H9 (cell line): Measurements from ENCODE around the gene SRRM3. TPM values are rescaled to one million over a fixed set of nuclear protein-coding genes. Genes with fewer than 3 reads are reported as not detected.

Experiments
- DNase-seq: peaks from one replicate; pipeline ENCODE4 v3.0.0-alpha.2; 2017
- H2AFZ ChIP-seq: one replicate; pipeline ENCODE4 v1.6.1; 2013; ENCODE audit warnings: mild to moderate bottlenecking, low read length, control low read depth, moderate library complexity
- H2AK5ac ChIP-seq: 2 replicates; pipeline ENCODE4 v1.6.1; 2013; ENCODE audit warnings: low read length, control low read depth, mixed read lengths; ENCODE audit not compliant: insufficient read length
- H2BK120ac ChIP-seq: one replicate; pipeline ENCODE4 v1.6.1; 2013; ENCODE audit warnings: low read depth, mild to moderate bottlenecking, low read length, control low read depth, inconsistent platforms; ENCODE audit not compliant: poor library complexity, severe bottlenecking
- H2BK12ac ChIP-seq: 2 replicates; pipeline ENCODE4 v1.6.1; 2013; ENCODE audit warnings: low read length, control low read depth, mixed read lengths, low read depth; ENCODE audit not compliant: insufficient read length
- H2BK15ac ChIP-seq: 2 replicates; pipeline ENCODE4 v1.6.1; 2013; ENCODE audit warnings: low read depth, low read length, control low read depth
- H2BK20ac ChIP-seq: one replicate; pipeline ENCODE4 v1.6.1; 2013; ENCODE audit warnings: low read depth, mild to moderate bottlenecking, low read length, control low read depth, inconsistent platforms; ENCODE audit not compliant: poor library complexity, severe bottlenecking
- H2BK5ac ChIP-seq: 2 replicates; pipeline ENCODE4 v1.6.1; 2013; ENCODE audit warnings: low read length, control low read depth, mixed read lengths; ENCODE audit not compliant: insufficient read length
- H3K14ac ChIP-seq: 2 replicates; pipeline ENCODE4 v1.6.1; 2013; ENCODE audit warnings: low read length, control low read depth; ENCODE audit not compliant: insufficient read depth
- H3K18ac ChIP-seq: 2 replicates; pipeline ENCODE4 v1.6.1; 2013; ENCODE audit warnings: low read depth, mild to moderate bottlenecking, mixed read lengths, low read length, control low read depth; ENCODE audit not compliant: insufficient read length
- H3K23ac ChIP-seq: 2 replicates; pipeline ENCODE4 v1.6.1; 2013; ENCODE audit warnings: low read length, control low read depth, mixed read lengths, low read depth; ENCODE audit not compliant: insufficient read length
- H3K23me2 ChIP-seq: 2 replicates; pipeline ENCODE4 v1.6.1; 2013; ENCODE audit warnings: low read depth, mild to moderate bottlenecking, mixed read lengths, low read length, control low read depth; ENCODE audit not compliant: insufficient read length, poor library complexity, severe bottlenecking
- H3K27ac ChIP-seq: 2 replicates; pipeline ENCODE4 v1.5.1; 2013; ENCODE audit warnings: low read length, control low read depth, mixed read lengths, low read depth; ENCODE audit not compliant: insufficient read length
- H3K27me3 ChIP-seq: 2 replicates; pipeline ENCODE4 v1.6.1; 2013; ENCODE audit warnings: low read length, control low read depth, inconsistent platforms; ENCODE audit not compliant: insufficient read depth
- H3K4ac ChIP-seq: 2 replicates; pipeline ENCODE4 v1.6.1; 2013; ENCODE audit warnings: low read depth, mild to moderate bottlenecking, control low read depth, inconsistent platforms, low read length, moderate library complexity
- H3K4me1 ChIP-seq: 2 replicates; pipeline ENCODE4 v1.6.1; 2013; ENCODE audit warnings: low read length, control low read depth, inconsistent platforms; ENCODE audit not compliant: insufficient read depth
- H3K4me2 ChIP-seq: 2 replicates; pipeline ENCODE4 v1.6.1; 2013; ENCODE audit warnings: low read length, control low read depth, mixed read lengths; ENCODE audit not compliant: insufficient read length, insufficient read depth
- H3K56ac ChIP-seq: 2 replicates; pipeline ENCODE4 v1.6.1; 2013; ENCODE audit warnings: low read depth, mild to moderate bottlenecking, mixed read lengths, low read length, control low read depth; ENCODE audit not compliant: insufficient read length
- H3K79me1 ChIP-seq: 2 replicates; pipeline ENCODE4 v1.6.1; 2013; ENCODE audit warnings: low read depth, mild to moderate bottlenecking, moderate library complexity, low read length, control low read depth, inconsistent platforms; ENCODE audit not compliant: insufficient read depth, poor library complexity, severe bottlenecking
- H3K79me2 ChIP-seq: 2 replicates; pipeline ENCODE4 v1.6.1; 2013; ENCODE audit warnings: low read length, control low read depth, inconsistent platforms; ENCODE audit not compliant: insufficient read depth
- H3K9ac ChIP-seq: 2 replicates; pipeline ENCODE4 v1.6.1; 2013; ENCODE audit warnings: low read length, control low read depth, mixed read lengths; ENCODE audit not compliant: insufficient read length; ENCODE audit errors: extremely low read depth
- H3K9me3 ChIP-seq: one replicate; pipeline ENCODE4 v1.6.1; 2013; ENCODE audit warnings: low read depth, low read length, inconsistent platforms; ENCODE audit not compliant: control insufficient read depth
- H3T11ph ChIP-seq: one replicate; pipeline ENCODE4 v1.6.1; 2013; ENCODE audit warnings: mild to moderate bottlenecking, low read length, control low read depth, inconsistent platforms
- H4K20me1 ChIP-seq: one replicate; pipeline ENCODE4 v1.6.1; 2013; ENCODE audit not compliant: control insufficient read depth, insufficient read length, insufficient read depth
- H4K5ac ChIP-seq: 2 replicates; pipeline ENCODE4 v1.6.1; 2013; ENCODE audit warnings: low read depth, mild to moderate bottlenecking, mixed read lengths, low read length, control low read depth; ENCODE audit not compliant: insufficient read length
- H4K8ac ChIP-seq: replicated peaks from 2 replicates; pipeline ENCODE4 v1.6.1; 2013; ENCODE audit warnings: low read length, control low read depth, mixed read lengths, low read depth; ENCODE audit not compliant: insufficient read length
- H4K91ac ChIP-seq: 2 replicates; pipeline ENCODE4 v1.6.1; 2013; ENCODE audit warnings: low read depth, mild to moderate bottlenecking, moderate library complexity, mixed read lengths, low read length, control low read depth; ENCODE audit not compliant: insufficient read length
- H3K27ac Mint-ChIP-seq, 3 experiments: 2 replicates in 2 of 3; 3 replicates in 1 of 3; pipeline ENCODE4 v1.8.0; 2020 to 2021; ENCODE audit warnings: mixed read lengths in 3 of 3, mild to moderate bottlenecking in 1 of 3, moderate library complexity in 1 of 3
- H3K27me3 Mint-ChIP-seq: 2 replicates; pipeline ENCODE4 v1.8.0; 2021; ENCODE audit warnings: low read depth, mild to moderate bottlenecking, moderate library complexity, mixed read lengths
- H3K36me3 Mint-ChIP-seq, 3 experiments: 2 replicates in 2 of 3; 3 replicates in 1 of 3; pipeline ENCODE4 v1.8.0; 2020 to 2021; ENCODE audit warnings: low read depth in 3 of 3, mixed read lengths in 3 of 3; ENCODE audit not compliant: insufficient read depth in 1 of 3
- H3K4me1 Mint-ChIP-seq, 2 experiments: 2 replicates each; pipeline ENCODE4 v1.8.0; 2020; ENCODE audit warnings: mixed read lengths in 2 of 2
- H3K4me3 Mint-ChIP-seq, 2 experiments: 2 replicates in 1 of 2; 3 replicates in 1 of 2; pipeline ENCODE4 v1.8.0; 2020 to 2021; ENCODE audit warnings: mild to moderate bottlenecking in 2 of 2, mixed read lengths in 2 of 2, moderate library complexity in 1 of 2
- H3K9me3 Mint-ChIP-seq, 2 experiments: 2 replicates in 1 of 2; 3 replicates in 1 of 2; pipeline ENCODE4 v1.8.0; 2020; ENCODE audit warnings: mild to moderate bottlenecking in 2 of 2, mixed read lengths in 2 of 2, moderate library complexity in 1 of 2
- WGBS: extraction: QIAGEN DNeasy Blood & Tissue Kit; methylation state at CpG from one replicate; pipeline ENCODE4 v1.1.7; 2013; ENCODE audit warnings: missing lambda C conversion rate, low lambda C conversion rate, mixed read lengths; ENCODE audit not compliant: insufficient read length; ENCODE audit errors: extremely low coverage; 5-methylcytosine and 5-hydroxymethylcytosine counted together
- total RNA-seq: library from RNA; stranded (reverse); gene quantifications from 2 replicates; pipeline ENCODE4 v1.2.1, GENCODE V29; 2021
- TF ChIP-seq, protein P1 (sequence below): fragments of 200-600 bp; sonication (generic); conservative IDR thresholded peaks from 3 replicates; pipeline ENCODE4 v1.8.0; 2021; ENCODE audit warnings: antibody characterized with exemption, mild to moderate bottlenecking

The SRRM3 gene
- total RNA-seq, 1 experiment from 2014 or later, result 11.0 TPM

GRCh38 chr7:76246804-76247389, 45.2 kb downstream of the SRRM3 start:
- Histone ChIP-seq H2BK5ac (no peak overlapping the region), H4K5ac (no peak overlapping the region), H3K4ac (no peak overlapping the region), H2AFZ (no peak overlapping the region), H3K9ac (no peak overlapping the region), H3K23me2 (no peaks in the 10 kb centered on the region), H3K23ac (no peak overlapping the region), H3K18ac (no peak overlapping the region), H4K8ac (no peak overlapping the region), H2BK12ac (no peak overlapping the region), H2AK5ac (no peak overlapping the region), H3K4me2 (no peak overlapping the region), H2BK15ac (no peak overlapping the region), H2BK120ac (no peak overlapping the region), H4K91ac (no peak overlapping the region), H3K56ac (no peak overlapping the region), H3K14ac (no peak overlapping the region), H3K27me3 (no peaks in the 10 kb centered on the region), H3K79me1 (no peaks in the 10 kb centered on the region), H2BK20ac (no peak overlapping the region), H3K9me3 (no peaks in the 10 kb centered on the region), H4K20me1 (no peaks in the 10 kb centered on the region), H3K4me1 (peaks cover 2% of the 10 kb centered on the region; the same call in 1 of the 2 replicates), H3T11ph (no peak overlapping the region), H3K27ac (no peak overlapping the region), H3K79me2 (no peaks in the 10 kb centered on the region)
- WGBS, result no CpG with 5 or more reads among the region's 5 CpGs
- Mint-ChIP-seq H3K4me1 (peaks cover 15 to 21% of the 10 kb centered on the region in 2 experiments), H3K27me3 (no peaks in the 10 kb centered on the region; the same call in 1 of the 2 replicates), H3K9me3 (peaks cover 8 to 9% of the 10 kb centered on the region in 2 experiments), H3K27ac (peak overlapping the region in 1 of 3 experiments; percentile 52; a peak in 1 of 7 replicates), H3K4me3 (no peak overlapping the region), H3K36me3 (peaks cover 1 to 20% (median 5%) of the 10 kb centered on the region in 3 experiments)
- TF ChIP-seq, protein P1, sequence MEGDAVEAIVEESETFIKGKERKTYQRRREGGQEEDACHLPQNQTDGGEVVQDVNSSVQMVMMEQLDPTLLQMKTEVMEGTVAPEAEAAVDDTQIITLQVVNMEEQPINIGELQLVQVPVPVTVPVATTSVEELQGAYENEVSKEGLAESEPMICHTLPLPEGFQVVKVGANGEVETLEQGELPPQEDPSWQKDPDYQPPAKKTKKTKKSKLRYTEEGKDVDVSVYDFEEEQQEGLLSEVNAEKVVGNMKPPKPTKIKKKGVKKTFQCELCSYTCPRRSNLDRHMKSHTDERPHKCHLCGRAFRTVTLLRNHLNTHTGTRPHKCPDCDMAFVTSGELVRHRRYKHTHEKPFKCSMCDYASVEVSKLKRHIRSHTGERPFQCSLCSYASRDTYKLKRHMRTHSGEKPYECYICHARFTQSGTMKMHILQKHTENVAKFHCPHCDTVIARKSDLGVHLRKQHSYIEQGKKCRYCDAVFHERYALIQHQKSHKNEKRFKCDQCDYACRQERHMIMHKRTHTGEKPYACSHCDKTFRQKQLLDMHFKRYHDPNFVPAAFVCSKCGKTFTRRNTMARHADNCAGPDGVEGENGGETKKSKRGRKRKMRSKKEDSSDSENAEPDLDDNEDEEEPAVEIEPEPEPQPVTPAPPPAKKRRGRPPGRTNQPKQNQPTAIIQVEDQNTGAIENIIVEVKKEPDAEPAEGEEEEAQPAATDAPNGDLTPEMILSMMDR, result no peak
- no peak for DNase-seq
